NCI-H1105 (cell line): Measurements from ENCODE around the gene ZDHHC14.
"Not testable (repeated sequence)": the region's sequence is repeated elsewhere in the genome, so short reads cannot be mapped to it uniquely, and the experiment has no call there.

Experiments
- DNase-seq: peaks from one replicate; lab custom pipeline; 2025; lab: John Stamatoyannopoulos, UW

Gene ZDHHC14

DNA sequence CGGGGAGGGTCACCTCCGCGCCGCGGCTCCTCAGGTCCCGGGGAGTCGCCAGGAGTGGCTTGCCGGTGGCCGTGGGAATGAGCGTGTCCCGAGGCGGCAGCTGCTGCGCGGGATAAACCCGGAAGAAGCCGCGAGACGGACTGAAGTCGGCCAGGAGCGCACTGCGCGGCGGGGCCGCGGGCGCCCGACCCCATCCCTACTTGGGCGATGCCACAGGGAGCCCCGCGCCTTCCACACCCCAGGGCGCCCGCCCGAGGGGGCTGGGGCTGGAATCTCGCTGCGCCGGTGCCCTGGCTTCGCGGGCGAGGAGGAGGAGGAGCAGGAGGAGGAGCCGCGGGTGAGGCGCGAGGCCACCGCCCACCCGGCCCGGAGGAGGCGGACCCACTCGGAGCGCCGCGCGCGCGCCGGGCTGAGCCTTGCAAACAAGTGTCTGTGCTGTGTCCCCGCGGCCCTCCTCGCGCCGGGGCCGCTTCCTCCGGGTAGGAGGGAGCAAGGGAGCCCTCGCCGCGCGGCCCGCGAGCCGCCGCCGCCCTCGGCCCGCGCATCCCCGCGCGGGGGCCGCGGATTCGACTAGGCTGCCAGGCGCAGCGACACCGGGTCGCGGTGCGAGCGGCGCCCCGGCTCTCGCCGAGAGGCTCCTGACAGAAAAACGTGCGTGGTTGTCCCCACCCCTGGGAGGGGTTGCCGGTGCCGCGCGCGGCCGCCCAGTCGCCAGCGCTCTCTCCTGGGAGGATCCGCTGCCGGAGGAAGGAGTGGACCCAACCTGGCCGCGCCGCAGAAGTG, at the start of gene ZDHHC14:
ZDHHC14 (plus strand) TSS at position 412 of the 783 bp plus-strand sequence.
- peak; percentile 92 for DNase-seq

GRCh38 chr6:157332813-157333212, 48.2 kb upstream of the ZDHHC14 start:
- no peak for DNase-seq

DNA sequence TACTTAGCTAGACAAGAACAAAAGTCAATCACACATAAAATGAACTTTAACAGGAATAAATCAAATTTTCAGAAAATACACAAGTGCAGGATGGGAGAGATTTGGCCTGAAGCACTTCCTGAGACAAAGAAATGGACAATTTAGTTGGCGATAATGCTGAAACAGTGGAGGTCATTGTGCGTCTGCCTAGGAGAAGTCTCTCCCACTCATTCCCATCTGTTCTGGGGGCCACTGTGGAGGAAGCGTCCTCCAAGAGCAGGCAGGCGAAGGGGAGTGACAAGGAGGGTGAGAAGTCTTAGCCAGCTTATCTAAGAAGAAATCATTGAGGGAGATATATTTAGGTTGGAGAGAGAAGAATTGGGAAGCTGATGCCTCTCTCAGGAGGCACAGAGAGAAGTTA, 47.5 kb upstream of the ZDHHC14 start:
- DNase-seq = no peak

GRCh38 chr6:157333956-157334355, 47.0 kb upstream of the ZDHHC14 start:
- DNase-seq = no peak

- DNase-seq = no peak
Observed at GRCh38 chr6:157335829-157336228, 45.2 kb upstream of the ZDHHC14 start.

GRCh38 chr6:157337276-157337675, 43.7 kb upstream of the ZDHHC14 start:
- not testable (repeated sequence) for DNase-seq

DNA sequence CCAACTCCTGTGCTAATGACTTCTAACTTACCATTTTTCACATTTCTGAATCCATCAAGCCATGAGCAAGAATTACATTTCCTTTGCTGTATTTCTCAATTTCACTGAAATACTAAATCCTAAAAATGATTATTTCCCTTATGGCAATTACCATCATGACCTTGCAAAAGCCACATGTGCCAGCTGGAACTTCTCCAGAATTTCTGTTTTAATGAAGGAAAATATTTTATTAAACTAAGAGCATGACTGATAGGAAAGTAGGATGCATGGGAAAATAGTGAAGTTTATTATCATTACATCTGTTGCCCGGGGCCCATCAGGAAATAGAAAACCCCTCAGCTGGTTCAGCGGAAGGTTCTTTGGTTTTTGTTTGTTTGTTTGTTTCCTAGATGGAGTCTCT, 43.2 kb upstream of the ZDHHC14 start:
- DNase-seq = no peak

DNA sequence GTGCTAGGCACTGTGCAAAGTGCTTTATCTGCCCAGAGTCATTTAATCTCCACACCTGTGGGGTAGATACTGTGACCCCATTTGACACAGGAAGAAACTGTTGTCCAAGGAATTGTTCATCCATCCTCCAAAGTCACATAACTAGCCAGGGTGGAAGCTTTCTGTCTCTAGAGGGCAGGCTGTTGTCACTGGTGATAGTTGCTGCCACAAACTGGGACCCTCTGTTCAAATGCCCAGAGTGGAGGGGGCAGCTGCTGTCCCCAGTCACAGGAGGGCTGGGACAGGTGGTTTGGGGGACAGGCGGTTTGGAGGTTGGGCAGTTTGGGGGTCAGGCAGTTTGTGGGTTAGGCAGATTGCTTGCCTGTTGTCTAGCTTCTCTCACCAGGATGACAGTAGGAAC, 41.6 kb upstream of the ZDHHC14 start:
- DNase-seq = no peak

- no peak for DNase-seq
Observed at GRCh38 chr6:157343732-157344131, 37.3 kb upstream of the ZDHHC14 start.

DNA sequence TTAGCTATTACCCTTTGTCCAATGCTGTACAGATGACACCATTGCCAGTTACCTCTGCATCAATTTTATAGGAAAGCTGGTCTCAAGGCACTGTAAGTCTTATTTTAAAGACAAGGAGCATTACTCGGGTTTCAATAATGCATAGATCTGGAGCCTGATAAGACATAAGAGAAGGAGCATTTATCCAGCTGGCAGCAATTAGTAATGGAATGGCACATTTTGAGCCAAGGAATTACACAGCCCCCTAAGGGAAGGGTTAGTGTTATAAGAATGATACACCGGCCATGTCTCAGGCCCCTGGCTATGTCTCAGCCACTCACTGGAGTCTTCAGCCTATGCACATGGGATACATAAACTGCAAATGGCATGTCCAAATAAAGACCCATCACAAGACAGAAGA, 34.6 kb upstream of the ZDHHC14 start:
- DNase-seq = no peak

- no peak for DNase-seq
Observed at GRCh38 chr6:157358287-157358686, 22.7 kb upstream of the ZDHHC14 start.

- no peak for DNase-seq
Observed at GRCh38 chr6:157361886-157362285, 19.1 kb upstream of the ZDHHC14 start.

DNA sequence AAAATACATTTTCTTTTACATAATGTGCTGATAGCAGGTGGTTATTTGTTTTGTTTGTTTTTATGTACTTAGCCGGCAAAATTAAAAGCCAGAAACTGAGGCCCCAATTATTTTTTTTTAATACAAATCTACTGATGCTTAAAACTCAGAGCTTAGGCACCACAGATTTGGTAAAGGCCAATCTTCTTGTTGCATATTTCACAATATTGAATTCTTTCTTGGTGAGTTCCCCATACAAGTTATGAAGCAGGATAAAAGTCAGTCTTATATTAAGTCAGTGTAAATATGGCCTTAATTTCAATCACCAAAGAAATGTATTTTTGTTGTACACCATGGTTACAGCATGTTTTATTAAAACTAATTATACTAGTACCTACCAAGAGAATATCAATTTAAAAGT, 16.3 kb upstream of the ZDHHC14 start:
- DNase-seq = no peak

GRCh38 chr6:157366648-157367047, 14.3 kb upstream of the ZDHHC14 start:
- no peak for DNase-seq

- no peak for DNase-seq
Observed at GRCh38 chr6:157368359-157369049, 12.5 kb upstream of the ZDHHC14 start.

GRCh38 chr6:157370755-157371154, 10.2 kb upstream of the ZDHHC14 start:
- no peak for DNase-seq

DNA sequence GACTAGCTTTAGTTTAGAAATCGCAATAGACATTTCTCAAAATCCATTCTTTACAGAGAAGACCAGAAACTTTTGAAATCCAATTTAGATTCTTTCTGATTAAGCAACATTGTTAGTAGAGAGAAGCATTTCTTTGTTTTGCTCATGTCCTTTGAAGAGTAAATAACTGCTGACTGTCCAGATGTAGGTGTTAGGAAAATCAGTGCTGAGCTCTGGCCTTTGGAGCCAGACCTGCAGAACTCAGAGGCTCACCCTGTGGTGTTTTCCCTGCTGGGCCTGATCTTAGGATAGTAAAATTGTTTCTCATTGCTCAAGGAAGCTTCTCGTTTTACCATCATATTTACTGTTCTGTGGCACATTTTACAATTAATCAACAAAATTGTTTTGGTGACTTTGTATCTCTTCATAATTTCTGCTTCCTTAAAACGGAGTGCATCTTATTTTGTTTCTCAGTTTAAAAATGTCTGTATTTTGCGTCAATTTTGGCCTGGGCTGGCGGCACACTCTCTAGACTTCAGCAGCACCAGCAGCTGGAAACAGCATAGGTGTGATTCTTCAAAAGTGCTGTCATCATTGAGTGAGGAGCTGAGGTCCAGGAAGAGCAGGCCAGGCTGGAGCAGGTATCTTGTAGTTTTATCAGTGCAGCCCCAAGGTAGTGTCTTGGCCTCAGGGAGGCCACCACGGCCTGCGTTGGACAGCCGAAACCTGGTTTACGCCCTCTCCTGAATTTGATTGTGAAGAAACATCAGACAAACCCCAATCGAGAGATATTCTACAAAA, 8.3 kb upstream of the ZDHHC14 start:
- no peak for DNase-seq

- DNase-seq = no peak
Observed at GRCh38 chr6:157374889-157375443, 6.0 kb upstream of the ZDHHC14 start.

DNA sequence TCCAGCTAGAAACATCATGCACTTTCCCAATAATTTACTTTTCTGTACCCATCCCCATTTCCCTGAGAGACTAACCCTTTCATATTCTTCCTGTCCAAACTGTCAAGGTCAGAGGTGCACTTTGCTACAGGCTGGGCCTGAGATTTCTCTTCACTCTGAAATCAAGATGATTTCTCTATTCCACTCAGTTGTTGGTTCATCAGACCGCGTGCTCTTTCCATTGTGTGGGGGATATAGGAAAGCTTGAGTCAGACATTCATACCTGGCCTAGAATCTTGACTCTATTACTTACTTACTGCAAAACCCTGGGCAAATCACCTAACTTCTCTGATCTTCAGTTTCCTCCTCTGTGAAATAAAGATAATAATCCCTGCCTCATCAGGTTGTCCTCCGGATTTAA, 4.7 kb upstream of the ZDHHC14 start:
- no peak for DNase-seq

- DNase-seq = no peak
Observed at GRCh38 chr6:157376706-157377230, 4.2 kb upstream of the ZDHHC14 start.

GRCh38 chr6:157379656-157380457, 1.1 kb upstream of the ZDHHC14 start:
- peak; percentile 99 for DNase-seq

DNA sequence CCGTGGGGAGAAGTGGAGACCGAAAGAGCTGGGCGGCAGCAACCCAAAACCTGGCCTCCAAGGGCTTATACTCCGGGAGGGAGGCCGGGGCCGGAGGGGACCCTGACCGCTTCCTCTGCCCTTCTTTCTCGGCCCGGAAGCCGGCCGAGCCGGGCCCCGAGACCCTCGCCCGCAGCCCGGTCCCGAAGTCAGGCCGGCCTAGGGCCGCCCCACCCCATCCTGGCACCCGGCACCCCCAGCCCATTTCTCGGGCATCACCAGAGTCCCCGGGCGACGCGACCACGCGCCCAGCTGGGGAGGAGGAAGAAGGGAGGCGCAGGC, 572 bp upstream of the ZDHHC14 start:
- DNase-seq = no peak
